Body of pancreas (tissue), 4 donors: ENCODE data around the gene MYH11.

ENCODE experiments used
- POLR2A ChIP-seq, 3 donors: fragments of 450-650 bp; IDR thresholded peaks; one replicate each; pipeline ENCODE4 v1.6.1; 2016; ENCODE audit warnings: antibody characterized with exemption in 3 of 3, mild to moderate bottlenecking in 2 of 3
- TF ChIP-seq, protein P1 (sequence below), 7 experiments: fragments of 450-650 bp in 4 of 7; fragments of 200-600 bp in 3 of 7; sonication (generic) in 3 of 7; IDR thresholded peaks; one replicate each; pipeline ENCODE4 v1.5.1; 2016 to 2019; ENCODE audit warnings: antibody characterized with exemption in 7 of 7

- TF ChIP-seq, protein P1, sequence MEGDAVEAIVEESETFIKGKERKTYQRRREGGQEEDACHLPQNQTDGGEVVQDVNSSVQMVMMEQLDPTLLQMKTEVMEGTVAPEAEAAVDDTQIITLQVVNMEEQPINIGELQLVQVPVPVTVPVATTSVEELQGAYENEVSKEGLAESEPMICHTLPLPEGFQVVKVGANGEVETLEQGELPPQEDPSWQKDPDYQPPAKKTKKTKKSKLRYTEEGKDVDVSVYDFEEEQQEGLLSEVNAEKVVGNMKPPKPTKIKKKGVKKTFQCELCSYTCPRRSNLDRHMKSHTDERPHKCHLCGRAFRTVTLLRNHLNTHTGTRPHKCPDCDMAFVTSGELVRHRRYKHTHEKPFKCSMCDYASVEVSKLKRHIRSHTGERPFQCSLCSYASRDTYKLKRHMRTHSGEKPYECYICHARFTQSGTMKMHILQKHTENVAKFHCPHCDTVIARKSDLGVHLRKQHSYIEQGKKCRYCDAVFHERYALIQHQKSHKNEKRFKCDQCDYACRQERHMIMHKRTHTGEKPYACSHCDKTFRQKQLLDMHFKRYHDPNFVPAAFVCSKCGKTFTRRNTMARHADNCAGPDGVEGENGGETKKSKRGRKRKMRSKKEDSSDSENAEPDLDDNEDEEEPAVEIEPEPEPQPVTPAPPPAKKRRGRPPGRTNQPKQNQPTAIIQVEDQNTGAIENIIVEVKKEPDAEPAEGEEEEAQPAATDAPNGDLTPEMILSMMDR (IDR thresholded peaks at IDR 0.05): no peak
- TF ChIP-seq POLR2A (IDR thresholded peaks at IDR 0.05): no peak
Observed at GRCh38 chr16:15714393-15715172, 142.2 kb downstream of the MYH11 start.
